SK-N-DZ (cell line): ENCODE measurements around the gene PTGER4.

ENCODE experiments used
- small RNA-seq, 2 experiments: library from RNA; depleted of rRNA; stranded (forward); fragments of <200 nt; gene quantifications; one replicate each; pipeline ENCODE3, GENCODE V24; 2014

Gene PTGER4

Small RNAs within 50 kb of the gene (small RNA-seq; reads per million reads assigned to genes)
- 0 reads per million in 2 experiments for gene RF00092
